H1 (cell line): ENCODE results near the gene CCT6A. TPM values are rescaled to one million over a fixed set of nuclear protein-coding genes. Genes with fewer than 3 reads are reported as not detected.

Experiments
- BCL11A ChIP-seq, 2 experiments: IDR thresholded peaks; one replicate each; pipeline ENCODE4 v1.6.1; 2011; ENCODE audit warnings: low read depth in 2 of 2, low read length in 2 of 2, mild to moderate bottlenecking in 2 of 2
- CHD7 ChIP-seq: fragments of 300-600 bp; sonication (generic); IDR thresholded peaks from 2 replicates; pipeline ENCODE4 v1.7.1; 2012; ENCODE audit warnings: low read length, moderate library complexity, mild to moderate bottlenecking, inconsistent platforms; ENCODE audit not compliant: insufficient replicate concordance
- E2F6 ChIP-seq: IDR thresholded peaks from 2 replicates; pipeline ENCODE4 v1.6.1; 2012; ENCODE audit warnings: inconsistent platforms
- FOSL1 ChIP-seq: IDR thresholded peaks from 2 replicates; pipeline ENCODE4 v1.6.1; 2011; ENCODE audit warnings: mild to moderate bottlenecking, low read depth, low read length, moderate library complexity; ENCODE audit not compliant: insufficient read depth
- KDM5A ChIP-seq: fragments of 200-600 bp; IDR thresholded peaks from 2 replicates; pipeline ENCODE4 v1.7.1; 2012; ENCODE audit warnings: mild to moderate bottlenecking, low read length, inconsistent platforms, mixed read lengths
- RAD21 ChIP-seq, 2 experiments: IDR thresholded peaks in 1 of 2; conservative IDR thresholded peaks in 1 of 2; 2 replicates each; pipeline ENCODE4 v1.6.1; 2011; ENCODE audit warnings: low read depth in 2 of 2, low read length in 2 of 2, improper control_type of control experiment in 1 of 2, inconsistent platforms in 1 of 2, mild to moderate bottlenecking in 1 of 2, moderate library complexity in 1 of 2
- SIX5 ChIP-seq: IDR thresholded peaks from 2 replicates; pipeline ENCODE4 v1.6.1; 2011; ENCODE audit warnings: mild to moderate bottlenecking, low read depth, low read length
- SP2 ChIP-seq: IDR thresholded peaks from 2 replicates; pipeline ENCODE4 v1.6.1; 2012; ENCODE audit warnings: mild to moderate bottlenecking, low read length, inconsistent platforms
- polyA plus RNA-seq, 7 experiments: library from polyadenylated mRNA; depleted of rRNA in 3 of 7; stranded (reverse) in 5 of 7; unstranded in 2 of 7; fragments of >200 nt in 5 of 7; fragments of 200-250 nt in 2 of 7; gene quantifications; 1 replicate in 5 of 7; 2 replicates in 1 of 7; 4 replicates in 1 of 7; pipeline versions ENCODE4 v1.2.1 to v1.2.3, GENCODE V29; 2011 to 2013; ENCODE audit warnings: missing spikeins in 2 of 7, mixed read lengths in 2 of 7
- total RNA-seq: library from RNA; stranded (reverse); fragmentation: NEBNext Ultra II Directional; extraction: Animal tissue kit (Norgen Biotek cat#: 25700); gene quantifications from 2 replicates; pipeline ENCODE4 v1.2.1, GENCODE V29; 2021

CCT6A gene
- total and polyA plus RNA-seq, 2 of the 8 experiments (the other 6 are each of a cell fraction or from before 2014, with no cell fraction given): 201 to 272 TPM

DNA sequence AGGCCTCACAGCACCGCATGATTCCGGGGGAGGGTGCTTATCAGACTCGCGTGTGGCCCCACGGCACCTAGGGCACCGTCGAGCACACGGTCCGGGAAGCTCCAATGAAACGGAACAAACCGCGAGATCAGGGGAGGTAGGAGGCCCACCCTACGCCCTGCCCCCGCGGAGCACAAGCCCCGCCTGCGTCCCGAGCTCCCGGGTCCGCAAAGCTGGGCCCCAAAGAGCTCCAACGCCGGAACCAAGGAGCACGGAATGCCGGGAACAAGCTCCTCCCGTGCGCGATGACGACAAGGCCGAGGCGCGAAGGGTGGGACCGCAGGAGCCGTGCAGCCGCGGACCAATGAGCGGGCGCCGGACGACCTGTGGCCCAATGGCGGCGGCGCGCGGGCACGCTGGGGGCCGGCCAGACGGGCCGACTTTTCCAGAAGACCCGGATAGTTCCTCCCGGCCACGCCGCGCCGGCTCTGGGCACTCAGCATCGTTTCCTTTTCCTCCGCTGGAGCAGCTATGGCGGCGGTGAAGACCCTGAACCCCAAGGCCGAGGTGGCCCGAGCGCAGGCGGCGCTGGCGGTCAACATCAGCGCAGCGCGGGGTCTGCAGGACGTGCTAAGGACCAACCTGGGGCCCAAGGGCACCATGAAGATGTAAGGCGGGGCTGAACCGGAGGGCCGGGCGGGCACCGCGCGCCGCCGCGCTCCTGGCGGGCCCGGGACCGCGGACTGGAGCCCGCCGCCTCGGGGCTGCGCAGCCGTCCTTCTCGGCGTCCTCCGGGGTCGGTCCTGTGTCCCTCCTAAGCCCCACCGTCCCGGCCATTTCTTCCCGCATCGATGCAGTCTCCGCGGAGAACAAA lies at the start of gene CCT6A, which contains the start of gene PSPH (continued):
- TF ChIP-seq CHD7 (no peak), FOSL1 (no peak), BCL11A (IDR thresholded peaks at IDR 0.05; ENCODE audit: low read depth in 2 of 2, low read length in 2 of 2) (no peak), RAD21 (IDR thresholded peaks at IDR 0.05 in 1 of 2, conservative IDR thresholded peaks at IDR 0.05 in 1 of 2; ENCODE audit: low read depth in 2 of 2, low read length in 2 of 2) (no peak), KDM5A (0 out of 2 replicates have a peak, but pooled peaks have one; percentile 21), E2F6 (no peak), SP2 (0 out of 2 replicates have a peak, but pooled peaks have one; percentile 12), SIX5 (no peak)
